SU-DHL-6 (cell line): ENCODE measurements around the gene ZNF83.

Experiments used
- EZH2phosphoT487 ChIP-seq: fragments of 200-600 bp; sonication (generic), shearing (Covaris generic); conservative IDR thresholded peaks from 2 replicates; pipeline ENCODE4 v1.6.1; 2018; ENCODE audit warnings: mild to moderate bottlenecking, antibody characterized with exemption, low read length, moderate library complexity, mixed read lengths
- TF ChIP-seq, protein P1 (sequence below): fragments of 200-600 bp; sonication (generic); IDR thresholded peaks from one replicate; pipeline ENCODE4 v1.5.1; 2017; ENCODE audit warnings: antibody characterized with exemption, mild to moderate bottlenecking, low read length, moderate library complexity; ENCODE audit not compliant: insufficient read depth, poor library complexity, severe bottlenecking

DNA sequence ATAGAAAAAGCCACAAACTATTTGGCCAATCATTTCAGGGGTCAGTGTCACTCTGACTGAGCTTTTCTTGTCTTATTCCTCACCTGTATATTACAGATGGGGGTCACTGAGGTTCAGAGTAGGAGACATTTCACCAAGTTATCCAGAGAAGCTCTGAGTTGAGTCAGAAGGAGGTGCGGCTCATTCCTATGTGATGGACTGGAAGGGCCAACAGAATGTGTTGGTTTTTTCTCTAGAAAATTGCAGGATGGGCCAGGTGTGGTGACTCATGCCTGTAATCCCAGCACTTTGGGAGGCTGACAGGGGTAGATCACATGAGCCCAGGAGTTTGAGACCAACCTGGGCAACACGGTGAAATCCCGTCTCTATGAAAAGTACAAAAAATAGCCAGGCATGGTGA is 24.5 kb upstream of the ZNF83 start:
- TF ChIP-seq, protein P1, sequence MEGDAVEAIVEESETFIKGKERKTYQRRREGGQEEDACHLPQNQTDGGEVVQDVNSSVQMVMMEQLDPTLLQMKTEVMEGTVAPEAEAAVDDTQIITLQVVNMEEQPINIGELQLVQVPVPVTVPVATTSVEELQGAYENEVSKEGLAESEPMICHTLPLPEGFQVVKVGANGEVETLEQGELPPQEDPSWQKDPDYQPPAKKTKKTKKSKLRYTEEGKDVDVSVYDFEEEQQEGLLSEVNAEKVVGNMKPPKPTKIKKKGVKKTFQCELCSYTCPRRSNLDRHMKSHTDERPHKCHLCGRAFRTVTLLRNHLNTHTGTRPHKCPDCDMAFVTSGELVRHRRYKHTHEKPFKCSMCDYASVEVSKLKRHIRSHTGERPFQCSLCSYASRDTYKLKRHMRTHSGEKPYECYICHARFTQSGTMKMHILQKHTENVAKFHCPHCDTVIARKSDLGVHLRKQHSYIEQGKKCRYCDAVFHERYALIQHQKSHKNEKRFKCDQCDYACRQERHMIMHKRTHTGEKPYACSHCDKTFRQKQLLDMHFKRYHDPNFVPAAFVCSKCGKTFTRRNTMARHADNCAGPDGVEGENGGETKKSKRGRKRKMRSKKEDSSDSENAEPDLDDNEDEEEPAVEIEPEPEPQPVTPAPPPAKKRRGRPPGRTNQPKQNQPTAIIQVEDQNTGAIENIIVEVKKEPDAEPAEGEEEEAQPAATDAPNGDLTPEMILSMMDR: no peak
- no peak for TF ChIP-seq EZH2phosphoT487
